SU-DHL-6 (cell line): ENCODE measurements around the gene TRIM7.

ENCODE experiments used
- H2AFZ ChIP-seq: fragments of 200-600 bp; sonication (generic); 2 replicates; pipeline ENCODE4 v1.6.1; 2014; ENCODE audit warnings: low read depth, mild to moderate bottlenecking, moderate library complexity, mixed read lengths, antibody characterized with exemption, low read length; ENCODE audit not compliant: severe bottlenecking
- H3F3A ChIP-seq: fragments of 200-600 bp; shearing (Covaris generic); 2 replicates; pipeline ENCODE4 v1.6.0; 2016; ENCODE audit warnings: antibody characterized with exemption, mild to moderate bottlenecking; ENCODE audit not compliant: insufficient read depth
- H3K27ac ChIP-seq: fragments of 200-600 bp; sonication (generic); 2 replicates; pipeline ENCODE4 v1.5.1; 2016; ENCODE audit warnings: low read depth, mild to moderate bottlenecking, low read length, moderate library complexity, mixed read lengths
- H3K27me3 ChIP-seq: fragments of 200-600 bp; sonication (generic), shearing (Covaris generic); 2 replicates; pipeline ENCODE4 v1.6.0; 2014; ENCODE audit warnings: mild to moderate bottlenecking, low read length
- H3K36me3 ChIP-seq: fragments of 200-600 bp; sonication (generic); 2 replicates; pipeline ENCODE4 v1.6.1; 2014; ENCODE audit warnings: mild to moderate bottlenecking, low read length, mixed read lengths
- H3K4me2 ChIP-seq: fragments of 300-600, 200-600 bp; shearing (Covaris generic), sonication (generic); 2 replicates; pipeline ENCODE4 v1.6.0; 2014; ENCODE audit warnings: low read length, low read depth, mild to moderate bottlenecking; ENCODE audit not compliant: poor library complexity, severe bottlenecking
- H3K4me3 ChIP-seq: fragments of 200-600 bp; sonication (generic); 2 replicates; pipeline ENCODE4 v1.5.1; 2014; ENCODE audit warnings: antibody characterized with exemption, low read length, mild to moderate bottlenecking, mixed read lengths; ENCODE audit not compliant: insufficient read depth, poor library complexity, severe bottlenecking
- H3K79me2 ChIP-seq: fragments of 200-600 bp; sonication (generic); 2 replicates; pipeline ENCODE4 v1.6.1; 2014; ENCODE audit warnings: mild to moderate bottlenecking, low read length, moderate library complexity; ENCODE audit not compliant: insufficient read depth
- H3K9ac ChIP-seq: fragments of 200-600 bp; sonication (generic); 2 replicates; pipeline ENCODE4 v1.7.0; 2014; ENCODE audit warnings: mild to moderate bottlenecking, low read length
- H3K9me2 ChIP-seq: fragments of 200-600 bp; sonication (generic); replicated peaks from 2 replicates; pipeline ENCODE4 v1.6.1; 2014; ENCODE audit warnings: low read length; ENCODE audit not compliant: insufficient read depth
- H3K9me3 ChIP-seq: fragments of 200-600 bp; sonication (generic); 2 replicates; pipeline ENCODE4 v1.6.1; 2014; ENCODE audit warnings: low read length, mixed read lengths; ENCODE audit not compliant: insufficient read depth
- H4K20me1 ChIP-seq: fragments of 200-600 bp; sonication (generic); 2 replicates; pipeline ENCODE4 v1.6.1; 2014; ENCODE audit warnings: low read depth, mild to moderate bottlenecking, antibody characterized with exemption, low read length, moderate library complexity, mixed read lengths
- CTCF ChIP-seq: fragments of 200-600 bp; sonication (generic); IDR thresholded peaks from one replicate; pipeline ENCODE4 v1.5.1; 2017; ENCODE audit warnings: antibody characterized with exemption, mild to moderate bottlenecking, low read length, moderate library complexity; ENCODE audit not compliant: insufficient read depth, poor library complexity, severe bottlenecking
- EZH2phosphoT487 ChIP-seq: fragments of 200-600 bp; sonication (generic), shearing (Covaris generic); conservative IDR thresholded peaks from 2 replicates; pipeline ENCODE4 v1.6.1; 2018; ENCODE audit warnings: mild to moderate bottlenecking, antibody characterized with exemption, low read length, moderate library complexity, mixed read lengths

Gene TRIM7

GRCh38 chr5:181204826-181205760, at the start of gene TRIM7:
Gene TRIM7, minus strand, starts transcription at chr5:181205196. Its CDS starts 86 bp downstream, at chr5:181205110.
- peak within 1 kb of the TSS; percentile 60 for H3K4me2 ChIP-seq
- H2AFZ ChIP-seq: no peak within 1 kb of the TSS
- H3F3A ChIP-seq: peaks cover 7% of the 10 kb centered on the region
- no peaks in the 10 kb centered on the region for H3K79me2 ChIP-seq
- no peaks in the 10 kb centered on the region for H4K20me1 ChIP-seq
- no peaks in the 10 kb centered on the region for H3K36me3 ChIP-seq
- no peak within 1 kb of the TSS for H3K9ac ChIP-seq
- H3K9me3 ChIP-seq: no peaks in the 10 kb centered on the region
- H3K9me2 ChIP-seq: no peaks in the 10 kb centered on the region
- no peaks in the 10 kb centered on the region for H3K27me3 ChIP-seq
- TF ChIP-seq EZH2phosphoT487 (no peak), CTCF (no peak)
- peak within 1 kb of the TSS; percentile 23 for H3K4me3 ChIP-seq
- no peak within 1 kb of the TSS for H3K27ac ChIP-seq

- peak overlapping the region; percentile 28; the same call in 1 of the 2 replicates for H3K27ac ChIP-seq
- peak overlapping the region; percentile 95 for H3K9ac ChIP-seq
- no peaks in the 10 kb centered on the region for H3K9me3 ChIP-seq
- no peaks in the 10 kb centered on the region for H4K20me1 ChIP-seq
- H2AFZ ChIP-seq: no peak overlapping the region
- TF ChIP-seq CTCF: no peak
- no peak for TF ChIP-seq EZH2phosphoT487
- H3K4me2 ChIP-seq: peak overlapping the region; percentile 73
- no peaks in the 10 kb centered on the region for H3K27me3 ChIP-seq
- peaks cover 72% of the 10 kb centered on the region for H3K79me2 ChIP-seq
- H3K4me3 ChIP-seq: peak overlapping the region; percentile 98
- no peaks in the 10 kb centered on the region for H3K36me3 ChIP-seq
- no peaks in the 10 kb centered on the region for H3K9me2 ChIP-seq
- peaks cover 29% of the 10 kb centered on the region for H3F3A ChIP-seq
Measured at GRCh38 chr5:181248277-181248676, 43.3 kb upstream of the TRIM7 start.

- Histone ChIP-seq H3K4me3 (peak overlapping the region; percentile 98), H3K9me3 (no peaks in the 10 kb centered on the region), H3K9ac (peak overlapping the region; percentile 95), H3F3A (peaks cover 44% of the 10 kb centered on the region), H3K9me2 (no peaks in the 10 kb centered on the region), H3K27me3 (no peaks in the 10 kb centered on the region), H3K4me2 (peak overlapping the region; percentile 73), H4K20me1 (peaks cover 9% of the 10 kb centered on the region; the same call in 1 of the 2 replicates), H3K79me2 (peaks cover 74% of the 10 kb centered on the region), H3K36me3 (peaks cover 16% of the 10 kb centered on the region), H2AFZ (peak overlapping the region; percentile 17), H3K27ac (peak overlapping the region; percentile 91)
- TF ChIP-seq CTCF: no peak
- no peak for TF ChIP-seq EZH2phosphoT487
Measured at GRCh38 chr5:181246276-181247049, 41.5 kb upstream of the TRIM7 start.
